ENCODE results near the gene KIAA0319L. TPM values are rescaled to one million over a fixed set of nuclear protein-coding genes. Genes with fewer than 3 reads are reported as not detected.

KIAA0319L gene
- polyA plus RNA-seq, 2 of the 4 experiments (the other 2 are of a cell fraction) = 18.2 to 36.9 TPM

GRCh38 chr1:35401049-35401448 lies 156.2 kb downstream of the KIAA0319L start:
- DNase-seq (ENCODE audit: low read depth in 1 of 2, low spot score in 1 of 2) (no peak), FAIRE-seq (no peak), ATAC-seq (no peak)
- Histone ChIP-seq H3K4me1 (no peaks in the 10 kb centered on the region), H3K27ac (no peak overlapping the region), H3K4me3 (no peak overlapping the region), H3K9me3 (no peaks in the 10 kb centered on the region), H3K4me2 (no peak overlapping the region)
- ChIA-PET CTCF (no interaction called here), POLR2A (no interaction called here)
- TF ChIP-seq FOXS1 (CRISPR knock-in tag; IDR thresholded peaks at IDR 0.05) (no peak), PHF8 (IDR thresholded peaks at IDR 0.05; ENCODE audit: borderline replicate concordance, low read depth) (no peak), EP300 (IDR thresholded peaks at IDR 0.05) (no peak), FOSB (CRISPR knock-in tag; IDR thresholded peaks at IDR 0.05) (no peak), HMGXB4 (CRISPR knock-in tag; IDR thresholded peaks at IDR 0.05; ENCODE audit: borderline replicate concordance) (no peak), SREBF2 (IDR thresholded peaks at IDR 0.05) (no peak), RFX5 (IDR thresholded peaks at IDR 0.05) (no peak), ZSCAN20 (CRISPR knock-in tag; IDR thresholded peaks at IDR 0.05) (no peak), RNF2 (IDR thresholded peaks at IDR 0.05; ENCODE audit: borderline replicate concordance, low read depth) (no peak), EHF (CRISPR knock-in tag; IDR thresholded peaks at IDR 0.05) (no peak), HOXB5 (CRISPR knock-in tag; IDR thresholded peaks at IDR 0.05) (no peak), HOXA7 (CRISPR knock-in tag; IDR thresholded peaks at IDR 0.05) (no peak), ZNF302 (CRISPR knock-in tag; IDR thresholded peaks at IDR 0.05) (no peak), GATA3 (IDR thresholded peaks at IDR 0.05; ENCODE audit: borderline replicate concordance) (no peak), CEBPB (IDR thresholded peaks at IDR 0.05) (no peak)
- TF ChIP-seq, protein P1, sequence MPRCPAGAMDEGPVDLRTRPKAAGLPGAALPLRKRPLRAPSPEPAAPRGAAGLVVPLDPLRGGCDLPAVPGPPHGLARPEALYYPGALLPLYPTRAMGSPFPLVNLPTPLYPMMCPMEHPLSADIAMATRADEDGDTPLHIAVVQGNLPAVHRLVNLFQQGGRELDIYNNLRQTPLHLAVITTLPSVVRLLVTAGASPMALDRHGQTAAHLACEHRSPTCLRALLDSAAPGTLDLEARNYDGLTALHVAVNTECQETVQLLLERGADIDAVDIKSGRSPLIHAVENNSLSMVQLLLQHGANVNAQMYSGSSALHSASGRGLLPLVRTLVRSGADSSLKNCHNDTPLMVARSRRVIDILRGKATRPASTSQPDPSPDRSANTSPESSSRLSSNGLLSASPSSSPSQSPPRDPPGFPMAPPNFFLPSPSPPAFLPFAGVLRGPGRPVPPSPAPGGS (IDR thresholded peaks at IDR 0.05) = no peak

- ChIA-PET CTCF (no interaction called here), POLR2A (no interaction called here)
- ATAC-seq = no peak
- Histone ChIP-seq H3K27ac (no peak overlapping the region), H3K9me3 (no peaks in the 10 kb centered on the region), H3K4me3 (no peak overlapping the region), H3K4me2 (no peak overlapping the region), H3K4me1 (no peaks in the 10 kb centered on the region)
- no peak for DNase-seq (ENCODE audit: low read depth in 1 of 2, low spot score in 1 of 2)
- TF ChIP-seq ZC3H11A (IDR thresholded peaks at IDR 0.05) = no peak
- TF ChIP-seq, protein P2, sequence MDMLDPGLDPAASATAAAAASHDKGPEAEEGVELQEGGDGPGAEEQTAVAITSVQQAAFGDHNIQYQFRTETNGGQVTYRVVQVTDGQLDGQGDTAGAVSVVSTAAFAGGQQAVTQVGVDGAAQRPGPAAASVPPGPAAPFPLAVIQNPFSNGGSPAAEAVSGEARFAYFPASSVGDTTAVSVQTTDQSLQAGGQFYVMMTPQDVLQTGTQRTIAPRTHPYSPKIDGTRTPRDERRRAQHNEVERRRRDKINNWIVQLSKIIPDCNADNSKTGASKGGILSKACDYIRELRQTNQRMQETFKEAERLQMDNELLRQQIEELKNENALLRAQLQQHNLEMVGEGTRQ (IDR thresholded peaks at IDR 0.05) = no peak
- TF ChIP-seq HOXB13 (CRISPR knock-in tag; IDR thresholded peaks at IDR 0.05; ENCODE audit: low read depth) = no peak
- TF ChIP-seq, protein P3, sequence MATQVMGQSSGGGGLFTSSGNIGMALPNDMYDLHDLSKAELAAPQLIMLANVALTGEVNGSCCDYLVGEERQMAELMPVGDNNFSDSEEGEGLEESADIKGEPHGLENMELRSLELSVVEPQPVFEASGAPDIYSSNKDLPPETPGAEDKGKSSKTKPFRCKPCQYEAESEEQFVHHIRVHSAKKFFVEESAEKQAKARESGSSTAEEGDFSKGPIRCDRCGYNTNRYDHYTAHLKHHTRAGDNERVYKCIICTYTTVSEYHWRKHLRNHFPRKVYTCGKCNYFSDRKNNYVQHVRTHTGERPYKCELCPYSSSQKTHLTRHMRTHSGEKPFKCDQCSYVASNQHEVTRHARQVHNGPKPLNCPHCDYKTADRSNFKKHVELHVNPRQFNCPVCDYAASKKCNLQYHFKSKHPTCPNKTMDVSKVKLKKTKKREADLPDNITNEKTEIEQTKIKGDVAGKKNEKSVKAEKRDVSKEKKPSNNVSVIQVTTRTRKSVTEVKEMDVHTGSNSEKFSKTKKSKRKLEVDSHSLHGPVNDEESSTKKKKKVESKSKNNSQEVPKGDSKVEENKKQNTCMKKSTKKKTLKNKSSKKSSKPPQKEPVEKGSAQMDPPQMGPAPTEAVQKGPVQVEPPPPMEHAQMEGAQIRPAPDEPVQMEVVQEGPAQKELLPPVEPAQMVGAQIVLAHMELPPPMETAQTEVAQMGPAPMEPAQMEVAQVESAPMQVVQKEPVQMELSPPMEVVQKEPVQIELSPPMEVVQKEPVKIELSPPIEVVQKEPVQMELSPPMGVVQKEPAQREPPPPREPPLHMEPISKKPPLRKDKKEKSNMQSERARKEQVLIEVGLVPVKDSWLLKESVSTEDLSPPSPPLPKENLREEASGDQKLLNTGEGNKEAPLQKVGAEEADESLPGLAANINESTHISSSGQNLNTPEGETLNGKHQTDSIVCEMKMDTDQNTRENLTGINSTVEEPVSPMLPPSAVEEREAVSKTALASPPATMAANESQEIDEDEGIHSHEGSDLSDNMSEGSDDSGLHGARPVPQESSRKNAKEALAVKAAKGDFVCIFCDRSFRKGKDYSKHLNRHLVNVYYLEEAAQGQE (IDR thresholded peaks at IDR 0.05) = no peak
- no peak for FAIRE-seq
- 94% methylated on average over 3 of the region's 3 CpGs for WGBS (ENCODE audit: missing lambda C conversion rate)
Observed at GRCh38 chr1:35398739-35399138, 158.5 kb downstream of the KIAA0319L start.
